Adrenal gland (tissue), 5 donors: ENCODE data around the gene DDX31.

ENCODE experiments used
- POLR2A ChIP-seq, 2 donors: fragments of 450-650 bp; IDR thresholded peaks; one replicate each; pipeline ENCODE4 v1.6.1; 2017; ENCODE audit warnings: antibody characterized with exemption in 2 of 2, mild to moderate bottlenecking in 2 of 2, moderate library complexity in 1 of 2
- TF ChIP-seq, protein P1 (sequence below), 6 experiments: fragments of 450-650 bp in 4 of 6; fragments of 200-600 bp in 2 of 6; sonication (generic) in 1 of 6; IDR thresholded peaks; 1 replicate in 5 of 6; 2 replicates in 1 of 6; pipeline versions ENCODE4 v1.5.1 to v1.8.0; 2016 to 2021; ENCODE audit warnings: antibody characterized with exemption in 6 of 6, mild to moderate bottlenecking in 2 of 6, moderate library complexity in 1 of 6
- donor health status: DM: no; HTN: no; CAD: no.

DNA sequence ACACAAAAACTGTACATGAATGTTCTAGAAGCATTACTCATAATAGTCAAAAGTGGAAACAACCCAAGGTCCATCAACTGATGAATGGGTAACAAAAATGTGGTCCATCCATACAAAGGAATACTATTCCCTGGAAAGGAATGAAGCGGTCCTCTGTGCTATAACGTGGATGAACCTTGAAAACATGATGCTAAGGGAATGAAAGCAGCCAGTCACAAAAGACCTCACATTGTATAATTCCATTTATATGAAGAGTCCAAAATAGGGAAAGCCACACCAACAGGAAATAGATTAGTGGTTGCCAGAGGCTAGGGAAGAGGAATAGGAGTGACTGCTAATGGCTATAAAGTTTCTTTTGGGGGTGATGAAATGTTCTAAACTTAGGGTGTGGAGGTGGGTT is 110.1 kb downstream of the DDX31 start:
- TF ChIP-seq, protein P1, sequence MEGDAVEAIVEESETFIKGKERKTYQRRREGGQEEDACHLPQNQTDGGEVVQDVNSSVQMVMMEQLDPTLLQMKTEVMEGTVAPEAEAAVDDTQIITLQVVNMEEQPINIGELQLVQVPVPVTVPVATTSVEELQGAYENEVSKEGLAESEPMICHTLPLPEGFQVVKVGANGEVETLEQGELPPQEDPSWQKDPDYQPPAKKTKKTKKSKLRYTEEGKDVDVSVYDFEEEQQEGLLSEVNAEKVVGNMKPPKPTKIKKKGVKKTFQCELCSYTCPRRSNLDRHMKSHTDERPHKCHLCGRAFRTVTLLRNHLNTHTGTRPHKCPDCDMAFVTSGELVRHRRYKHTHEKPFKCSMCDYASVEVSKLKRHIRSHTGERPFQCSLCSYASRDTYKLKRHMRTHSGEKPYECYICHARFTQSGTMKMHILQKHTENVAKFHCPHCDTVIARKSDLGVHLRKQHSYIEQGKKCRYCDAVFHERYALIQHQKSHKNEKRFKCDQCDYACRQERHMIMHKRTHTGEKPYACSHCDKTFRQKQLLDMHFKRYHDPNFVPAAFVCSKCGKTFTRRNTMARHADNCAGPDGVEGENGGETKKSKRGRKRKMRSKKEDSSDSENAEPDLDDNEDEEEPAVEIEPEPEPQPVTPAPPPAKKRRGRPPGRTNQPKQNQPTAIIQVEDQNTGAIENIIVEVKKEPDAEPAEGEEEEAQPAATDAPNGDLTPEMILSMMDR (IDR thresholded peaks at IDR 0.05), result no peak
- no peak for TF ChIP-seq POLR2A (IDR thresholded peaks at IDR 0.05)
